ENCODE measurements around the gene PAX6.

The PAX6 gene

GRCh38 chr11:31810779-31811647 lies at the start of gene PAX6:
Gene PAX6 (minus strand): TSS chr11:31811322. CDS start chr11:31806411, 4,911 bp downstream.
- DNase-seq (ENCODE audit: low read depth): peak; percentile 14

- DNase-seq (ENCODE audit: low read depth): no peak
These were observed 49.3 kb upstream of the PAX6 start for GRCh38 chr11:31860391-31860790.

GRCh38 chr11:31856248-31856647 lies 45.1 kb upstream of the PAX6 start:
- no peak for DNase-seq (ENCODE audit: low read depth)

GRCh38 chr11:31855466-31855865 lies 44.3 kb upstream of the PAX6 start:
- no peak for DNase-seq (ENCODE audit: low read depth)

GRCh38 chr11:31850365-31850764 lies 39.2 kb upstream of the PAX6 start:
- DNase-seq (ENCODE audit: low read depth): no peak

- no peak for DNase-seq (ENCODE audit: low read depth)
These were observed 36.6 kb upstream of the PAX6 start for GRCh38 chr11:31847761-31848160.

- no peak for DNase-seq (ENCODE audit: low read depth)
These were observed 34.2 kb upstream of the PAX6 start for GRCh38 chr11:31845331-31845730.

- peak; percentile 39 for DNase-seq (ENCODE audit: low read depth)
These were observed 33.2 kb upstream of the PAX6 start for GRCh38 chr11:31844351-31844750.

GRCh38 chr11:31841435-31841834 lies 30.3 kb upstream of the PAX6 start:
- no peak for DNase-seq (ENCODE audit: low read depth)

- DNase-seq (ENCODE audit: low read depth): no peak
These were observed 23.1 kb upstream of the PAX6 start for GRCh38 chr11:31834237-31834636.

GRCh38 chr11:31830406-31830805 lies 19.3 kb upstream of the PAX6 start:
- DNase-seq (ENCODE audit: low read depth): no peak

- DNase-seq (ENCODE audit: low read depth): no peak
These were observed 17.1 kb upstream of the PAX6 start for GRCh38 chr11:31828217-31828616.

- DNase-seq (ENCODE audit: low read depth): no peak
These were observed 16.5 kb upstream of the PAX6 start for GRCh38 chr11:31827455-31828206.

GRCh38 chr11:31826536-31827438 lies 15.7 kb upstream of the PAX6 start:
- DNase-seq (ENCODE audit: low read depth): no peak

- no peak for DNase-seq (ENCODE audit: low read depth)
These were observed 14.8 kb upstream of the PAX6 start for GRCh38 chr11:31825838-31826484.

- DNase-seq (ENCODE audit: low read depth): no peak
These were observed 14.0 kb upstream of the PAX6 start for GRCh38 chr11:31824879-31825837.

- DNase-seq (ENCODE audit: low read depth): no peak
These were observed 13.3 kb upstream of the PAX6 start for GRCh38 chr11:31824332-31824878.

GRCh38 chr11:31823644-31824331 lies 12.7 kb upstream of the PAX6 start:
- DNase-seq (ENCODE audit: low read depth): no peak

GRCh38 chr11:31822927-31823643 lies 12.0 kb upstream of the PAX6 start:
- no peak for DNase-seq (ENCODE audit: low read depth)

All from HS-5 (cell line).